HG03097 (cell line): Measurements from ENCODE around the gene HLA-E.

Experiments
- ATAC-seq: cut with Tn5 transposase; IDR thresholded peaks from one replicate; pipeline ENCODE4 v1.9.1; 2021; ENCODE audit not compliant: unreplicated experiment, low FRiP score

Gene HLA-E

DNA sequence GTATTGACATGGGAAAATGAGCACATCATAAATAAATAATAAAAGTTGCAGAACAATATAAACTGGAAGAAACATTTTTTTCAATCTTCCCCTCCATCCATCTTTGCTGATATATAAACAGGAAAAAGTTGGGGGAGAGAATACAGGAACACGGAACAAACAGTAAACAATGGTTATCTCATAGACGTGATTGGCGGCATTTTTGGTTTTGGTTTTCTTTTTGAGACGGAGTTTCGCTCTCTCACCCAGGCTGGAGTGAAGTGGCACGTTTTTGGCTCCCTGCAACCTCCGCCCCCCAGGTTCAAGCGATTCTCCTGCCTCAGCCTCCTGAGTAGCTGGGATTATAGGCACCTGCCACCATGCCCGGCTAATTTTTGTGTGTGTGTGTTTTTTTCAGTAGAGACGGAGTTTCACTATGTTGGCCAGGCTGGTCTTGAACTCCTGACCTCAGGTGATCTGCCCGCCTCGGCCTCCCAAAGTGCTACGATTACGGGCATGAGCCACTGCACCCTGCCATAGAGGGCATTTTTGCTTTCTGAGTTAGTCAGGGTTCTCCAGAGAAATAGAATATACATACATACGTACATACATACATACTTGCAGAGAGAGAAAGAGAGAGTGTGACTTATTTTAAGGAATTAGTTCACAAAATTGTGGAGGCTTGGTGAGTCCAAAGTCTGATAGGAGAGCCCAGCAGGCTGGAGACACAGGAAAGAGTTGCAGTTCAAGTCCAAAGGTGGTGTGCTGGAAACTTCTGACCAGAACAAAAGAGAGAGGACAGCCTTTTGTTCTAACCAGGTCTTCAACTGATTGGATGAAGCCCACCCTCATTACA, 44.4 kb downstream of the HLA-E start:
- no peak for ATAC-seq

DNA sequence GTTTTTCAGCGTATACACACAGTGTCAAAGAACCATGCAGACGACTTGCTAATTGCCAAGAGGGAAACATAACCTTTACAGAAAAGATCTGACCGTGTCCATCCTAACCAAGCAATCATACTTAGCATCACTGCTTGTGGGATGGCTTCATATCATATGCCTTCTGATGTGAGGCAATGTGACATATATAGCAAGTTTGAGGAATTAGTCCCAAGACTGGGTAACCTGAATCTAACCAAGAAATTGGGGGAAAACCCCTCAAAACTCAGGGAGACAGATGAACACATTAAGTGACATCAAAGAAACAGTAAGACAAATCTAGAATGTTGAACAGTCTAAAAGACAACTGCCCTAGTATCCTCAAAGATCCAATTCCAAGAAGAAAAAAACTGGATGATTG, 48.6 kb downstream of the HLA-E start:
- no peak for ATAC-seq

DNA sequence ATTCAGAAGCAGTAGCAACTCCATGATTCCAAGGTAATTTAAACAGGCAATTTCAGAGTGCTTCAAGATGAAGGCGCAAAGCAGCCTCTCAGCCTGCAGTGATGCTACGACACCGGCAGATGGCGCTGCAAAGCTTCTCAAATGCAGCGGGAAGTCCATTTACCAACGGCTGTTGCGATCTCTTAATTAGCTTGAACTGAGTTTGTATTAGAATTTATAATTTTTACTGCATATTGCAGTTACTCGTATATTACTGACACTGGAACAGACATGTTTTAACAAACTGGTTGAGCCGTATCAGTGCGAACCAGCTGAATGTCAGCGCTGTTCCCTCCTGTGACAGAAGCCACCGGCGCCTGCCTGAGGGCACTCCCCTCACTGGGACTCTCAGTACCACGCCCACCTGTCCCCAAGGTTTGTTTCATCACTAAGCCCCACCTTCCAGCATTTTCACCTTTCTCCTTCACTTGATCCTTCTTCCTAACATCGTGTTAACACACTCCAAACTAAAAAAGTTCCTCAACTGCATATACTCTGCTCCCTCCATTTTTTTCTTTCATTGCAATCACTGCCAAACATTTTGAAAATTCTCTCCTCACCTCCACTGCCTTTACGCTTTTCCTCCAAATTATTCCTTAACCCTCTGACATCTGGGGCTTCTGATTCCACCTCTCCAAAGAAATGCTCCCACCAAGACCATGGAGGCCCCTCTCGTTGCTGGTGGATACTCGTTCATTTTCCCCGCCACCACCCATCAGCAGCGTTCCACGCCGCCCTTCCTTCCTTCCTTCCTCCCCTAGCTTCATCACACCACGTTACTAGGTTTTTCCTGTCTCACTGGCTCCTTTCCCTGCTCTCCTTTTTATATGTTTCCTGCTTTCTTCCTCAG, 52.5 kb downstream of the HLA-E start:
- ATAC-seq: no peak

DNA sequence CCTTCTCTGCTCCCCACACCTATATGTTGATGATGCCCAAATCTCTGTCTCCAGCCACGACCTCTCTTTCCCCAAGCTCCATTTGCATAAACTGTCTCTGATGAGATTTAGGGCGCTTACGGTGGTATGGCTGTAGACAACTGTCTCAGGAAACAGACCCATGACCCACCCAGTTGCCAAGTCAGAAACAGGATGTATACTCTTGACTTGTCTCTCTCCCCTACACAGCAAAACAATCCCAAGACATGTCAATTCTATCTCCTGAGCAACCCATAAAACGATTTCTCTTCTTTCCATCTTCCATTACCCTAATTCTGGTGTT, 53.1 kb downstream of the HLA-E start:
- ATAC-seq: no peak

DNA sequence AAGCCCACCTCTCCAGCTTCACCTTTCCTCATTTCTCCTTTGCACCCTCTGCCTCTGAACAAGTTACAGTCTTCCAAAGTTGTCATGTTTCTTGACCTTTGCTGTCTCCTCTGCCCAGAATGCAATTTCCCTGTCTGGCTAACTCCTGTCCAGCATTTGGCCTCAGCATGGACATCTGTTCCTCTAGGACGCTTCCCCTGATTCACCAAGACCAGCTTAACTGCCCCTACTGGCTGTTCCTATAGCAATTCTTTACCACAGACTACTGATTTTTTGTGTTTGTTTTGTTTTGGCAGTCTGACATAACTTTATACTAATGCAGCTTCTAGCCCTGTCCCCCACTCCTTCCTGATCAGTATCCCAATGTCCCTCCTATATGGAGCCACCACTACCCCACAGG, 53.6 kb downstream of the HLA-E start:
- ATAC-seq: no peak
